ENCODE measurements around the gene PARP16.

- no peak for TF ChIP-seq CTCF (conservative IDR thresholded peaks at IDR 0.05; ENCODE audit: low read length)
- TF ChIP-seq EZH2phosphoT487 (IDR thresholded peaks at IDR 0.05; ENCODE audit: borderline replicate concordance) = no peak
Observed at GRCh38 chr15:65232520-65232919, 54.2 kb downstream of the PARP16 start.

Measured in Loucy (cell line).